Kidney (tissue), 14 donors: ENCODE data around the gene SMIM22. TPM values are rescaled to one million over a fixed set of nuclear protein-coding genes. Genes with fewer than 3 reads are reported as not detected.

Source experiments
- DNase-seq, 5 donors: peaks; one replicate each; pipeline ENCODE4 v3.0.0-alpha.2; 2013 to 2020
- FAIRE-seq: peaks from 2 replicates; lab custom pipeline; 2012; peaks lifted over from hg19 to GRCh38; lab: Jason Lieb, UNC
- H3K27ac ChIP-seq, 2 donors: one replicate each; pipeline ENCODE4 v1.7.0; 2013; ENCODE audit warnings: low read depth in 2 of 2, low read length in 2 of 2, inconsistent platforms in 1 of 2
- H3K27me3 ChIP-seq: one replicate; pipeline ENCODE4 v1.7.1; 2013; ENCODE audit warnings: low read length, inconsistent platforms; ENCODE audit not compliant: control insufficient read depth, insufficient read depth
- H3K36me3 ChIP-seq, 3 donors: one replicate each; pipeline versions ENCODE4 v1.7.0 to v1.7.1; 2013; ENCODE audit warnings: low read length in 3 of 3, control low read depth in 1 of 3, inconsistent platforms in 1 of 3; ENCODE audit not compliant: insufficient read depth in 3 of 3, control insufficient read depth in 2 of 3
- H3K4me1 ChIP-seq, 3 donors: one replicate each; pipeline versions ENCODE4 v1.7.0 to v1.7.1; 2013; ENCODE audit warnings: low read length in 3 of 3, inconsistent platforms in 1 of 3, low read depth in 1 of 3; ENCODE audit not compliant: control insufficient read depth in 2 of 3, insufficient read depth in 2 of 3
- H3K4me3 ChIP-seq, 3 donors: one replicate each; pipeline versions ENCODE4 v1.7.0 to v1.8.1; 2013; ENCODE audit warnings: low read length in 3 of 3, control low read depth in 1 of 3, inconsistent platforms in 1 of 3
- H3K9ac ChIP-seq, 3 donors: one replicate each; pipeline versions ENCODE4 v1.7.0 to v1.7.1; 2013; ENCODE audit warnings: low read length in 3 of 3, control low read depth in 1 of 3, inconsistent platforms in 1 of 3
- H3K9me3 ChIP-seq, 3 donors: one replicate each; pipeline versions ENCODE4 v1.7.0 to v1.7.1; 2013; ENCODE audit warnings: low read length in 3 of 3, control low read depth in 1 of 3, inconsistent platforms in 1 of 3; ENCODE audit not compliant: control insufficient read depth in 2 of 3, insufficient read depth in 1 of 3
- CTCF ChIP-seq: IDR thresholded peaks from 3 replicates; pipeline ENCODE4 v1.5.1; 2012; ENCODE audit warnings: mild to moderate bottlenecking, moderate library complexity, borderline replicate concordance; ENCODE audit not compliant: insufficient read depth; ENCODE audit errors: extremely low read depth
- intact Hi-C: fragments of 100-400 bp; cut with DNase I; formaldehyde crosslinking; loops from one replicate; pipeline ENCODE4 v1.11.1; 2022
- polyA plus RNA-seq: library from polyadenylated mRNA; stranded (reverse); fragments of 350-450 nt; fragmentation: Illumina TruSeq; extraction: RNeasy Lipid Tissue Mini Kit (QIAGEN cat#74804); gene quantifications from one replicate; pipeline ENCODE4 v1.2.3, GENCODE V29; 2014; ENCODE audit warnings: low read depth, low replicate concordance; ENCODE audit not compliant: insufficient read depth
- total RNA-seq: library from RNA; stranded (reverse); fragmentation: NEBNext Ultra II Directional; extraction: Animal tissue kit (Norgen Biotek cat#: 25700); gene quantifications from one replicate; pipeline ENCODE4 v1.2.1, GENCODE V29; 2021
- donor health status: control.
- donor health status: control.
- donor health status: control.
- donor health status: control.
- donor health status: control.
- donor health status: DM: yes; HTN: yes; CAD: no.
- donor health status: Normal renal cell carcinoma (clear cell type).

The SMIM22 gene
- total and polyA plus RNA-seq, 2 donors from 2014 or later = 36.5 to 74.2 TPM

GRCh38 chr16:4792951-4793513 is 2.1 kb upstream of the SMIM22 start:
- FAIRE-seq (no peak), DNase-seq (no peak)
- H3K27me3 ChIP-seq = no peaks in the 10 kb centered on the region
- H3K27ac ChIP-seq = peak overlapping the region in 1 of 2 donors; percentile 0
- H3K4me3 ChIP-seq = no peak overlapping the region
- no peaks in the 10 kb centered on the region for H3K36me3 ChIP-seq
- no peaks in the 10 kb centered on the region for H3K4me1 ChIP-seq
- H3K9ac ChIP-seq = no peak overlapping the region
- no peaks in the 10 kb centered on the region for H3K9me3 ChIP-seq
- no peak for TF ChIP-seq CTCF
- intact Hi-C loops = no loop called here

GRCh38 chr16:4795828-4796572 is 831 bp downstream of the SMIM22 start:
- peaks cover 0 to 10% (median 2%) of the 10 kb centered on the region in 3 donors for H3K36me3 ChIP-seq
- H3K4me3 ChIP-seq = no peak overlapping the region
- H3K27ac ChIP-seq = no peak overlapping the region
- TF ChIP-seq CTCF = no peak
- H3K27me3 ChIP-seq = no peaks in the 10 kb centered on the region
- FAIRE-seq (no peak), DNase-seq (peak in 1 of 5 donors; percentile 65)
- H3K9me3 ChIP-seq = no peaks in the 10 kb centered on the region
- H3K9ac ChIP-seq = no peak overlapping the region
- intact Hi-C loops = no loop called here
- peaks cover 0 to 6% (median 0%) of the 10 kb centered on the region in 3 donors for H3K4me1 ChIP-seq

DNA sequence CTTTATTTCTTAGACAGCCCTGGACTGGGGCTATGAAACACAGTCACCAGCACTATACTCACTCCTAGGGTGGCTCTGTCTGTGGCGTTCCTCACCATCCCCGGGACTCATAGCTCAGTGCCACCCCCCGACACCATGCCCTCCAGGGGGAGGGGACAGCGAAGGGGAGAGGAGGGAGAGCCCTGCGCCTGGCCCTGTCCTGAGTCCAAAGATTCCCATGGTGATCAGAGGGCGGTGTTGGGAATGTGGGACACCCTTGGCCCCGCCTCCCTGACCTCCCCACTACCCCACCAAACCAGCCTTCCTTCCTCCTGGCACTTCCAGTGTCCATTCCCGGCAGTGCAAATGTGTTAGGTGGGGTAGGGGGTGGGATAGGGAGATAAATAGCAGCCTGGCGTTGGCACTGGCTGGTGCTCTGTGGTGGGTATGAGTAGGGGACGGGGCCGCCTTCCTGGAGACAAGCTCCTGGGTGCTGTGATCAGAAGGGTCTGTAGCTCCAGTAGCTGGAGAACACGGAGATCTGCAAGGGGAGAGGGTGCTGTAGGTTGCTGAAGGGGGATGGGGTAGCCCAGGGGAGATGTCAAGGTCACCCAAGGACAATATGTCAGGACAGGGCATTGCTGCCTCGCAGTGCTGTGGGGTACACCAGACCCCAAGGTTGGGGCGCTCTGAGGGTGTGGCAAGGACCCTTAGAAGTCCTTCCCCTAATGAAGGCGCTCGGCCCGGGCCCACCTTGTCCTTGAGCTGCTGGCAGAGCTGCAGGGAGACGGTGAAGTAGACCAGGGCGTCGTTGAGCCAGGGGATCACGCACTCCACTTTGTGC is 2.0 kb downstream of the SMIM22 start:
- DNase-seq = peak in 1 of 5 donors; percentile 63
- H3K4me3 ChIP-seq = no peak overlapping the region
- no peak overlapping the region for H3K27ac ChIP-seq
- no peaks in the 10 kb centered on the region for H3K27me3 ChIP-seq
- no peak for TF ChIP-seq CTCF
- peaks cover 0 to 14% (median 0%) of the 10 kb centered on the region in 3 donors for H3K4me1 ChIP-seq
- H3K9me3 ChIP-seq = no peaks in the 10 kb centered on the region
- no peak overlapping the region for H3K9ac ChIP-seq
- peaks cover 0 to 10% (median 2%) of the 10 kb centered on the region in 3 donors for H3K36me3 ChIP-seq
- intact Hi-C loops = no loop called here
- FAIRE-seq = no peak
